Retinal pigment epithelial cell (primary cell): ENCODE results near the gene PCDHGB5.
"Not testable (repeated sequence)": the region's sequence is repeated elsewhere in the genome, so short reads cannot be mapped to it uniquely, and the experiment has no call there.

Experiments
- DNase-seq: peaks from one replicate; pipeline ENCODE4 v3.0.0-alpha.2; 2010; ENCODE audit warnings: low read depth
- H3K4me3 ChIP-seq: 2 replicates; pipeline ENCODE4 v1.5.1; 2011; ENCODE audit warnings: mild to moderate bottlenecking, low read length, control low read depth, moderate library complexity
- TF ChIP-seq, protein P1 (sequence below): conservative IDR thresholded peaks from 2 replicates; pipeline ENCODE4 v1.5.1; 2011; ENCODE audit warnings: low read depth, low read length, control low read depth, inconsistent platforms

PCDHGB5 gene

DNA sequence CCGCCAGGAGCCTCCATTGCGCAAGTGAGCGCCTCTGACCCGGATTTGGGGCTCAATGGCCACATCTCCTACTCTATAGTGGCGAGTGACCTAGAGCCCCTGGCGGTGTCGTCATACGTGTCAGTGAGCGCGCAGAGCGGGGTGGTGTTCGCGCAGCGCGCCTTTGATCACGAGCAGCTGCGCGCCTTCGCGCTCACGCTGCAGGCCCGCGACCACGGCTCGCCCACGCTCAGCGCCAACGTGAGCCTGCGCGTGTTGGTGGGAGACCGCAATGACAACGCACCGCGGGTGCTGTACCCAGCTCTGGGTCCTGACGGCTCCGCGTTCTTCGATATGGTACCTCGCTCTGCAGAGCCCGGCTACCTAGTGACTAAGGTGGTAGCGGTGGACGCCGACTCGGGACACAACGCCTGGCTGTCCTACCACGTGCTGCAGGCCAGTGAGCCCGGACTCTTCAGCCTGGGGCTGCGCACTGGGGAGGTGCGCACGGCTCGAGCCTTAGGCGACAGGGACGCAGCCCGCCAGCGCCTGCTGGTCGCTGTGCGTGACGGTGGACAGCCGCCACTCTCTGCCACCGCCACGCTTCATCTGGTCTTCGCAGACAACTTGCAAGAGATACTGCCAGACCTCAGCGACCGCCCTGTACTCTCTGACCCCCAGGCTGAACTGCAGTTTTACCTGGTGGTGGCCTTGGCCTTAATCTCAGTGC is 12.0 kb downstream of the PCDHGB5 start:
- TF ChIP-seq, protein P1, sequence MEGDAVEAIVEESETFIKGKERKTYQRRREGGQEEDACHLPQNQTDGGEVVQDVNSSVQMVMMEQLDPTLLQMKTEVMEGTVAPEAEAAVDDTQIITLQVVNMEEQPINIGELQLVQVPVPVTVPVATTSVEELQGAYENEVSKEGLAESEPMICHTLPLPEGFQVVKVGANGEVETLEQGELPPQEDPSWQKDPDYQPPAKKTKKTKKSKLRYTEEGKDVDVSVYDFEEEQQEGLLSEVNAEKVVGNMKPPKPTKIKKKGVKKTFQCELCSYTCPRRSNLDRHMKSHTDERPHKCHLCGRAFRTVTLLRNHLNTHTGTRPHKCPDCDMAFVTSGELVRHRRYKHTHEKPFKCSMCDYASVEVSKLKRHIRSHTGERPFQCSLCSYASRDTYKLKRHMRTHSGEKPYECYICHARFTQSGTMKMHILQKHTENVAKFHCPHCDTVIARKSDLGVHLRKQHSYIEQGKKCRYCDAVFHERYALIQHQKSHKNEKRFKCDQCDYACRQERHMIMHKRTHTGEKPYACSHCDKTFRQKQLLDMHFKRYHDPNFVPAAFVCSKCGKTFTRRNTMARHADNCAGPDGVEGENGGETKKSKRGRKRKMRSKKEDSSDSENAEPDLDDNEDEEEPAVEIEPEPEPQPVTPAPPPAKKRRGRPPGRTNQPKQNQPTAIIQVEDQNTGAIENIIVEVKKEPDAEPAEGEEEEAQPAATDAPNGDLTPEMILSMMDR: no peak
- no peak for DNase-seq
- no peak overlapping the region for H3K4me3 ChIP-seq

DNA sequence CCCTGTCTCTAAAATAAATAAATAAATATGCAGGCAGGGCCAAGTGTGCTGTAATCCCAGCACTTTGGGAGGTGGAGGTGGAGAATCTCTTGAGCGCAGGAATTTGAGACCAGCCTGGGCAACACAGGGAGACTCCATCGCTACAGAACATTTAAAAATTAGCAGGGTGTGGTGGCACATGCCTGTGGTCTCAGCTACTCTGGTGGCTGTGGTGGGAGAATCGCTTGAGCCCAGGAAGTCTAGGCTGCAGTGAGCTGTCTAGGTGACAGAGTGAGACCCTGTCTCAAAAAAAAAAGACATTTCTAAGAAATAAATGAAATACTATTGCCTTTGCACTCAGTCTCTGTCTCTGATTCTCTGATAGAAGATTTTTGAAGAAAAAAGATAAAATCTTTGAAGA is 13.8 kb downstream of the PCDHGB5 start:
- TF ChIP-seq, protein P1: no peak
- DNase-seq: no peak
- no peak overlapping the region for H3K4me3 ChIP-seq

DNA sequence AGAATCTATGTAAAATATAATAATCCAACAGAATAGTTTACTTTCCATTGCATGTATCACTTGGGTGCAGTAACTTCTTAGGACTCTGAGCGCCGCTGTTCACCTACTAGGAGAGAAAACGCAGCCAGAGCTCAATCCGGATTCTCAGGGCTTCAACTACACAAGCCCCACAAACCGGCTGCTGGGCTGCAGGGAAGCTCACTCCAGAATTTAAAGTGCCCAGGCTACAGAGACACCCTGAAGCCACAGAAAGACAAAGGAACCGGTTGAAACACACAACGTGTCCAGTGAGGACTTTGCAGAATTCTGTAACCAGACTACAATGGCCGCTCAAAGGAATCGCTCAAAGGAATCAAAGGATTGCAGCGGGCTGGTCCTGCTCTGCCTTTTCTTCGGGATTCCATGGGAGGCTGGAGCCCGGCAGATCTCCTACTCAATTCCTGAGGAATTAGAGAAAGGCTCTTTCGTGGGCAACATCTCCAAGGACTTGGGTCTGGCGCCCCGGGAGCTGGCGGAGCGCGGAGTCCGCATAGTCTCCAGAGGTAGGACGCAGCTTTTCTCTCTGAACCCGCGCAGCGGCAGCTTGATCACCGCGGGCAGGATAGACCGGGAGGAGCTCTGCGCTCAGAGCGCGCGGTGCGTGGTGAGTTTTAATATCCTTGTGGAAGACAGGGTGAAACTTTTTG is 15.2 kb downstream of the PCDHGB5 start, which contains the start of gene PCDHGA10:
PCDHGA10 (plus strand) TSS at position 134 of the 686 bp plus-strand sequence; CDS start at position 323, 189 bp downstream.
- no peak for DNase-seq
- TF ChIP-seq, protein P1: peak; percentile 67
- H3K4me3 ChIP-seq: peak within 1 kb of the TSS; percentile 54

DNA sequence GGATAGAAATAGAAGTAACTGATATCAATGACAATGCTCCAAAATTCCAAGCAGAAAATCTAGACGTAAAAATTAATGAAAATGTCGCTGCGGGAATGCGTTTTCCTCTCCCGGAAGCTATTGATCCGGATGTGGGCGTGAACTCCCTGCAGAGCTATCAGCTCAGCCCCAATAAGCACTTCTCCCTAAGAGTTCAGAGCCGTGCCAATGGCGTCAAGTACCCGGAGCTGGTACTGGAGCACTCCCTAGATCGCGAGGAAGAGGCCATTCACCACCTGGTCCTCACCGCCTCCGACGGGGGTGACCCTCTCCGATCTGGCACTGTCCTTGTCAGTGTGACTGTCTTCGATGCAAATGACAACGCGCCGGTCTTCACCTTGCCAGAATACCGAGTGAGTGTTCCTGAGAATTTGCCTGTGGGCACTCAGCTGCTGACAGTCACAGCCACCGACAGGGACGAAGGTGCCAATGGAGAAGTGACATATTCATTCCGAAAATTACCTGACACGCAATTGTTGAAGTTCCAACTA is 15.9 kb downstream of the PCDHGB5 start:
- no peak for DNase-seq
- TF ChIP-seq, protein P1: no peak
- peak overlapping the region; percentile 54 for H3K4me3 ChIP-seq

DNA sequence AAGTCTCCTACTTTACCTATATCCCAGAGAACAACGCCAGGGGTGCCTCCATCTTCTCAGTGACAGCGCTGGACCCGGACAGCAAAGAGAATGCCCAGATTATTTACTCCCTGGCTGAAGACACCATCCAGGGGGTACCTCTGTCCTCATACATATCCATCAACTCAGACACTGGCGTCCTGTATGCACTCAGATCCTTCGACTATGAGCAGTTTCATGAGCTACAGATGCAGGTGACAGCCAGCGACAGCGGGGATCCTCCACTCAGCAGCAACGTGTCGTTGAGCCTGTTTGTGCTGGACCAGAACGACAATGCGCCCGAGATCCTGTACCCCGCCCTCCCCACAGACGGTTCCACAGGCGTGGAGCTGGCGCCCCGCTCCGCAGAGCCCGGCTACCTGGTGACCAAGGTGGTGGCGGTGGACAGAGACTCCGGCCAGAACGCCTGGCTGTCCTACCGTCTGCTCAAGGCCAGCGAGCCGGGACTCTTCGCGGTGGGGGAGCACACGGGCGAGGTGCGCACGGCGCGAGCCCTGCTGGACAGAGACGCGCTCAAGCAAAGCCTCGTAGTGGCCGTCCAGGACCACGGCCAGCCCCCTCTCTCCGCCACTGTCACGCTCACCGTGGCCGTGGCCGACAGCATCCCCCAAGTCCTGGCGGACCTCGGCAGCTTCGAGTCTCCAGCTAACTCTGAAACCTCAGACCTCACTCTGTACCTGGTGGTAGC is 17.0 kb downstream of the PCDHGB5 start:
- not testable (repeated sequence) for DNase-seq, H3K4me3 ChIP-seq

DNA sequence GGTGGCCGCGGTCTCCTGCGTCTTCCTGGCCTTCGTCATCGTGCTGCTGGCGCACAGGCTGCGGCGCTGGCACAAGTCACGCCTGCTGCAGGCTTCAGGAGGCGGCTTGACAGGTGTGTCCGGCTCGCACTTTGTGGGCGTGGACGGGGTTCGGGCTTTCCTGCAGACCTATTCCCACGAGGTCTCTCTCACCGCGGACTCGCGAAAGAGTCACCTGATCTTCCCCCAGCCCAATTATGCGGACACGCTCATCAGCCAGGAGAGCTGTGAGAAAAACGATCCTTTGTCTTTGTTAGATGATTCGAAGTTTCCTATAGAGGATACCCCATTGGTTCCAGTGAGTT is 17.5 kb downstream of the PCDHGB5 start:
- not testable (repeated sequence) for DNase-seq, H3K4me3 ChIP-seq

DNA sequence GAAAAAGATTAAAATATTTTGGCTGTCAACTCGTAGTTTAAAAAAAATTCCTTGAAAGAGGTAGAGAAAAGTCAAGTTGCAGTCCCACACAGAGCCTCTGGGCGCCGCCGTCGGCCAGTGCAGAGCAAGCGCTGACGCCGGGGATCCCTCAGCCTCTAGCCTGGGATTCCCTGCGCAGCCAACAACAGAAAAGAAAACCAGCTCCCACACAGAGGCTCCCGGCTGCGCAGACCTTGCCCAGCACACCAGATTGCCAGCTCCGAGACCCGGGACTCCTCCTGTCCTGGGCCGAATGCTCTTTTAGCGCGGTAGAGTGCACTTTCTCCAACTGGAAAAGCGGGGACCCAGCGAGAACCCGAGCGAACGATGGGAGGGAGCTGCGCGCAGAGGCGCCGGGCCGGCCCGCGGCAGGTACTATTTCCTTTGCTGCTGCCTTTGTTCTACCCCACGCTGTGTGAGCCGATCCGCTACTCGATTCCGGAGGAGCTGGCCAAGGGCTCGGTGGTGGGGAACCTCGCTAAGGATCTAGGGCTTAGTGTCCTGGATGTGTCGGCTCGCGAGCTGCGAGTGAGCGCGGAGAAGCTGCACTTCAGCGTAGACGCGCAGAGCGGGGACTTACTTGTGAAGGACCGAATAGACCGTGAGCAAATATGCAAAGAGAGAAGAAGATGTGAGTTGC is 19.9 kb downstream of the PCDHGB5 start, which contains the start of gene PCDHGB7:
PCDHGB7 (plus strand) TSS at position 184 of the 679 bp plus-strand sequence; CDS start at position 367, 183 bp downstream.
- not testable (repeated sequence) for DNase-seq
- H3K4me3 ChIP-seq: peak within 1 kb of the TSS; percentile 47
- TF ChIP-seq, protein P1: peak; percentile 86
